GM21737 (cell line): Measurements from ENCODE around the gene RAB8A.
"Not testable (repeated sequence)": the region's sequence is repeated elsewhere in the genome, so short reads cannot be mapped to it uniquely, and the experiment has no call there.

Source experiments
- ATAC-seq: cut with Tn5 transposase; IDR thresholded peaks from one replicate; pipeline ENCODE4 v1.9.1; 2021; ENCODE audit warnings: mild to moderate bottlenecking, moderate library complexity; ENCODE audit not compliant: unreplicated experiment

The RAB8A gene

GRCh38 chr19:16077984-16078758 is 33.5 kb upstream of the RAB8A start:
- ATAC-seq = no peak

- ATAC-seq = no peak
Observed at GRCh38 chr19:16078759-16079707, 32.7 kb upstream of the RAB8A start.

GRCh38 chr19:16084067-16084685 is 27.5 kb upstream of the RAB8A start:
- no peak for ATAC-seq

- no peak for ATAC-seq
Observed at GRCh38 chr19:16085115-16085514, 26.6 kb upstream of the RAB8A start.

GRCh38 chr19:16087404-16087803 is 24.3 kb upstream of the RAB8A start:
- ATAC-seq = not testable (repeated sequence)

- no peak for ATAC-seq
Observed at GRCh38 chr19:16087940-16088339, 23.7 kb upstream of the RAB8A start.

GRCh38 chr19:16088351-16089009 is 23.2 kb upstream of the RAB8A start:
- ATAC-seq = no peak

GRCh38 chr19:16089010-16089846 is 22.5 kb upstream of the RAB8A start:
- no peak for ATAC-seq

GRCh38 chr19:16091546-16092475 is 19.9 kb upstream of the RAB8A start:
- ATAC-seq = no peak

- no peak for ATAC-seq
Observed at GRCh38 chr19:16094360-16095070, 17.2 kb upstream of the RAB8A start.

- ATAC-seq = no peak
Observed at GRCh38 chr19:16095071-16095571, 16.6 kb upstream of the RAB8A start.

- no peak for ATAC-seq
Observed at GRCh38 chr19:16096280-16096855, 15.3 kb upstream of the RAB8A start.

- no peak for ATAC-seq
Observed at GRCh38 chr19:16098416-16098768, 13.3 kb upstream of the RAB8A start.

GRCh38 chr19:16098821-16099220 is 12.9 kb upstream of the RAB8A start:
- ATAC-seq = no peak

- ATAC-seq = not testable (repeated sequence)
Observed at GRCh38 chr19:16099314-16099965, 12.2 kb upstream of the RAB8A start.

GRCh38 chr19:16100524-16100923 is 11.2 kb upstream of the RAB8A start:
- ATAC-seq = no peak

- no peak for ATAC-seq
Observed at GRCh38 chr19:16104722-16105121, 7.0 kb upstream of the RAB8A start.
